HepG2 (cell line): ENCODE data around the gene FGA. TPM values are rescaled to one million over a fixed set of nuclear protein-coding genes. Genes with fewer than 3 reads are reported as not detected.

Experiments
- ATAC-seq: fragments of 200-7000 bp; cut with Tn5 transposase; 3 replicates; pipeline ENCODE4 v1.9.1; 2020; ENCODE audit warnings: mild to moderate bottlenecking, moderate library complexity
- BruUV-seq: library from RNA; stranded (reverse); fragments of 400-500 nt; replicated peaks from 2 replicates; lab custom pipeline; 2021; lab: Mats Ljungman, UMichigan
- CTCF ChIA-PET: fragments of 300-600 bp; formaldehyde crosslinking; extraction: SDS; loops from one replicate; lab custom pipeline; 2021; ENCODE audit warnings: low total read pairs, inconsistent platforms, low intra/inter-chr PET ratio; lab: Yijun Ruan, JAX
- POLR2A ChIA-PET: fragments of 350-600 bp; sonication (Branson Sonifier 250); formaldehyde crosslinking; loops from one replicate; lab custom pipeline; 2020; ENCODE audit warnings: antibody characterized with exemption, inconsistent platforms; lab: Yijun Ruan, JAX
- DNase-seq: peaks from one replicate; pipeline ENCODE4 v3.0.0-alpha.2; 2015; ENCODE audit warnings: low spot score
- FAIRE-seq: peaks from 3 replicates; lab custom pipeline; 2011; peaks lifted over from hg19 to GRCh38; lab: Jason Lieb, UNC
- H2AFZ ChIP-seq: one replicate; pipeline ENCODE4 v1.6.1; 2011; ENCODE audit warnings: low read length, inconsistent platforms
- H3K27ac ChIP-seq: fragments of 300-600 bp; 3 replicates; pipeline ENCODE4 v1.8.0; 2011; ENCODE audit warnings: mixed run types, mild to moderate bottlenecking, mixed read lengths, low read length, inconsistent platforms; ENCODE audit not compliant: insufficient read depth; ENCODE audit errors: extremely low read length
- H3K27me3 ChIP-seq, 2 experiments: fragments of 200-600 bp in 1 of 2; 2 replicates in 1 of 2; 3 replicates in 1 of 2; pipeline versions ENCODE4 v1.6.0 to v1.8.0; 2011; ENCODE audit warnings: low read length in 2 of 2, mild to moderate bottlenecking in 2 of 2, moderate library complexity in 2 of 2, inconsistent platforms in 1 of 2; ENCODE audit not compliant: insufficient read depth in 2 of 2, control insufficient read depth in 1 of 2
- H3K36me3 ChIP-seq, 2 experiments: fragments of 200-600 bp in 1 of 2; replicated peaks in 1 of 2; 2 replicates in 1 of 2; 3 replicates in 1 of 2; pipeline versions ENCODE4 v1.5.1 to v1.8.0; 2011; ENCODE audit warnings: low read length in 2 of 2, inconsistent platforms in 1 of 2; ENCODE audit not compliant: insufficient read depth in 2 of 2, control insufficient read depth in 1 of 2
- H3K4me1 ChIP-seq: 2 replicates; pipeline ENCODE4 v1.5.1; 2012; ENCODE audit warnings: low read length, inconsistent platforms; ENCODE audit not compliant: insufficient read depth
- H3K4me2 ChIP-seq: 2 replicates; pipeline ENCODE4 v1.6.0; 2011; ENCODE audit warnings: low read depth, low read length, inconsistent platforms
- H3K4me3 ChIP-seq, 3 experiments: fragments of 200-600 bp in 1 of 3; sonication (generic), shearing (Covaris generic) in 1 of 3; replicated peaks in 1 of 3; 2 replicates each; pipeline ENCODE4 v1.5.1; 2011 to 2016; ENCODE audit warnings: low read length in 3 of 3, inconsistent platforms in 2 of 3, low read depth in 2 of 3, mild to moderate bottlenecking in 2 of 3, control low read depth in 1 of 3, mixed read lengths in 1 of 3; ENCODE audit not compliant: insufficient read depth in 1 of 3
- H3K79me2 ChIP-seq: one replicate; pipeline ENCODE4 v1.6.1; 2011; ENCODE audit warnings: low read length, inconsistent platforms; ENCODE audit not compliant: insufficient read depth
- H3K9ac ChIP-seq: 2 replicates; pipeline ENCODE4 v1.6.0; 2011; ENCODE audit warnings: mild to moderate bottlenecking, low read depth, low read length, inconsistent platforms; ENCODE audit not compliant: insufficient read depth
- H3K9me3 ChIP-seq: 2 replicates; pipeline ENCODE4 v1.5.1; 2012; ENCODE audit warnings: mild to moderate bottlenecking, low read length
- H4K20me1 ChIP-seq: 2 replicates; pipeline ENCODE4 v1.6.0; 2011; ENCODE audit warnings: inconsistent platforms, mild to moderate bottlenecking, low read length, moderate library complexity; ENCODE audit not compliant: insufficient read depth
- AGO2 ChIP-seq: fragments of 200-400 bp; formaldehyde crosslinking; optimal IDR thresholded peaks from 2 replicates; pipeline ENCODE3; 2017; ENCODE audit warnings: mild to moderate bottlenecking, low read depth, low read length, moderate library complexity
- RBFOX2 ChIP-seq: fragments of 200-400 bp; formaldehyde crosslinking; IDR thresholded peaks from 2 replicates; pipeline ENCODE4 v1.6.1; 2017; ENCODE audit warnings: low read depth, mild to moderate bottlenecking, low read length
- SRSF4 ChIP-seq: fragments of 200-400 bp; formaldehyde crosslinking; IDR thresholded peaks from one replicate; pipeline ENCODE4 v1.6.1; 2018; ENCODE audit warnings: mild to moderate bottlenecking, low read depth, low read length, moderate library complexity; ENCODE audit not compliant: poor library complexity, severe bottlenecking
- ZBTB40 ChIP-seq, 2 experiments: fragments of 450-650 bp in 1 of 2; sonication (generic) in 1 of 2; formaldehyde crosslinking in 1 of 2; IDR thresholded peaks; 2 replicates each; pipeline versions ENCODE4 v1.6.1 to v1.8.0; 2016 to 2022; ENCODE audit warnings: antibody characterized with exemption in 1 of 2, mild to moderate bottlenecking in 1 of 2, missing genetic modification reagents in 1 of 2
- WGBS: methylation state at CpG from one replicate; pipeline ENCODE4 v1.1.6; 2017; ENCODE audit warnings: low lambda C conversion rate; 5-methylcytosine and 5-hydroxymethylcytosine counted together
- in situ Hi-C: cut with HindIII; loops from 2 replicates; pipeline ENCODE4 v1.10.0; 2017; ENCODE audit warnings: low pct_unique_long_range_greater_than_20kb; ENCODE audit not compliant: extremely low pct_ligation_motif_present
- intact Hi-C: fragments of 100-400 bp; cut with micrococcal nuclease; formaldehyde crosslinking; loops from one replicate; pipeline ENCODE4 v1.10.0; 2022; ENCODE audit not compliant: unreplicated experiment
- polyA plus RNA-seq, 8 experiments: library from polyadenylated mRNA; depleted of rRNA in 3 of 8; stranded (reverse) in 7 of 8; unstranded in 1 of 8; fragments of >200 nt; fragmentation: Illumina TruSeq in 4 of 8; extraction: Trizol in 4 of 8; gene quantifications; 2 replicates each; pipeline versions ENCODE4 v1.2.1 to v1.2.3, GENCODE V29; 2011 to 2016; ENCODE audit warnings: low read depth in 4 of 8, missing spikeins in 1 of 8, mixed read lengths in 1 of 8; ENCODE audit not compliant: insufficient read depth in 1 of 8
- total RNA-seq, 5 experiments: library from RNA; depleted of rRNA; stranded (reverse); fragments of >200 nt; fragmentation: Illumina TruSeq; extraction: Trizol; gene quantifications; 2 replicates each; pipeline ENCODE4 v1.2.3, GENCODE V29; 2016; ENCODE audit warnings: low read depth in 1 of 5
- TF ChIP-seq, protein P1 (sequence below): sonication (generic); formaldehyde crosslinking; IDR thresholded peaks from 2 replicates; pipeline ENCODE4 v1.4.0; 2020; ENCODE audit warnings: missing genetic modification reagents

The FGA gene
- total and polyA plus RNA-seq, 2 of the 13 experiments (the other 11 are each of a cell fraction or from before 2014, with no cell fraction given), result 640 to 1,523 TPM

- TF ChIP-seq ZBTB40 (IDR thresholded peaks at IDR 0.05) (no peak), ZBTB40 (CRISPR knock-in tag; IDR thresholded peaks at IDR 0.05) (no peak)
These were observed 6.9 kb downstream of the FGA start (continued) for GRCh38 chr4:154583677-154584076.

- POLR2A ChIA-PET, result interaction anchor here (1.1 to 16.0 kb wide), 8 partner anchors 7 to 36 kb away, joined by 3 to 468 read pairs (median 14); partner anchors contain the start of genes FGA, FGB and FGG
- DNase-seq (no peak), FAIRE-seq (no peak), ATAC-seq (no peak)
- CTCF ChIA-PET, result no interaction called here
- Histone ChIP-seq H3K79me2 (peaks cover 5% of the 10 kb centered on the region), H3K27me3 (no peaks in the 10 kb centered on the region), H3K4me3 (no peak overlapping the region), H2AFZ (no peak overlapping the region), H4K20me1 (no peaks in the 10 kb centered on the region), H3K4me1 (peaks cover 54% of the 10 kb centered on the region), H3K9me3 (no peaks in the 10 kb centered on the region), H3K4me2 (no peak overlapping the region), H3K9ac (no peak overlapping the region), H3K27ac (no peak overlapping the region), H3K36me3 (peaks cover 2 to 25% of the 10 kb centered on the region in 2 experiments)
- TF ChIP-seq, protein P1, sequence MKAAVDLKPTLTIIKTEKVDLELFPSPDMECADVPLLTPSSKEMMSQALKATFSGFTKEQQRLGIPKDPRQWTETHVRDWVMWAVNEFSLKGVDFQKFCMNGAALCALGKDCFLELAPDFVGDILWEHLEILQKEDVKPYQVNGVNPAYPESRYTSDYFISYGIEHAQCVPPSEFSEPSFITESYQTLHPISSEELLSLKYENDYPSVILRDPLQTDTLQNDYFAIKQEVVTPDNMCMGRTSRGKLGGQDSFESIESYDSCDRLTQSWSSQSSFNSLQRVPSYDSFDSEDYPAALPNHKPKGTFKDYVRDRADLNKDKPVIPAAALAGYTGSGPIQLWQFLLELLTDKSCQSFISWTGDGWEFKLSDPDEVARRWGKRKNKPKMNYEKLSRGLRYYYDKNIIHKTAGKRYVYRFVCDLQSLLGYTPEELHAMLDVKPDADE (CRISPR knock-in tag), result no peak
- TF ChIP-seq AGO2 (peak; percentile 52), SRSF4 (peak; percentile 78), RBFOX2 (peak; percentile 75)
- WGBS, result 93% methylated on average over 3 of the region's 3 CpGs
- in situ Hi-C loops (no loop called here), intact Hi-C loops (no loop called here)
- no TSS peak for BruUV-seq
These were observed 7.3 kb downstream of the FGA start for GRCh38 chr4:154583230-154583629.
